Pons (tissue), 1 donor: ENCODE data around the gene ADAP1.

Experiments
- DNase-seq: peaks from one replicate; pipeline ENCODE4 v3.0.0-alpha.2; 2016; ENCODE audit warnings: low spot score

ADAP1 gene

DNA sequence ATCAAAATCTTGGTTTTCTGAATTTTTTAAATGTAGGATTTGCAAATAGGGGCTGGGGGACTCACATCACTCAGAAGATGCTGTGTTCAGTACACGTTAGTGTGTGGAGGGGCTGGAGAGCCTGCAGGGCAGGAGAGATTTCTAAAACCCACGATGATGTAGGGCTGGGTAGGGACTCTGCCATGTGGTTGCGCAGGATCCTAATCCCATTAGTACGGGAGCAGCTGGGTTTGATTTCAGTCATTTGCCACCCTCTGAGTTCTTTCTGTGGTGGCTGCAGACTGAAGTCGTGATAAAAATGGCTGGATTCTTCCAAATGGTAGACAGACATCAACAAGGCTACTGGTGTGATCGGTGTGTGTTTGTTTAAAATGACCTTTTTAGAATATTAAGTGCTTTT is 92.3 kb downstream of the ADAP1 start:
- DNase-seq = no peak

DNA sequence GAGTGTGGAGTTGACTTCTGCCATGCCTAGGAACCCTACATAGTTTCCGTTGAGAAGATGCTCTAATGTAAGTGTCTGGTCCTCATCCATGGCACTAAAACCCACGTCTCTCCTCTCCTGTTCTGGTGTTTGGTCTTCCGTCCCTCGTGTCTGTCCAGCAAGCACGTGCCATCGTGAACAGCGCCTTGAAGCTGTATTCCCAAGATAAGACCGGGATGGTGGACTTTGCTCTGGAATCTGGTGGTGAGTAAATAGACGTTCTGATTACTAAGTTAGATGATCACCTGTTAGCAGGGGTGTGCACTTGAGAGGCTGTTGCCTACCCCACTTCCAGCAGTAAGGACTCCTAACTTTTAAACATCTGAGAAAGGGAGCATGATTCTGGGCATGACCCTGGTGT is 93.3 kb downstream of the ADAP1 start:
- no peak for DNase-seq

DNA sequence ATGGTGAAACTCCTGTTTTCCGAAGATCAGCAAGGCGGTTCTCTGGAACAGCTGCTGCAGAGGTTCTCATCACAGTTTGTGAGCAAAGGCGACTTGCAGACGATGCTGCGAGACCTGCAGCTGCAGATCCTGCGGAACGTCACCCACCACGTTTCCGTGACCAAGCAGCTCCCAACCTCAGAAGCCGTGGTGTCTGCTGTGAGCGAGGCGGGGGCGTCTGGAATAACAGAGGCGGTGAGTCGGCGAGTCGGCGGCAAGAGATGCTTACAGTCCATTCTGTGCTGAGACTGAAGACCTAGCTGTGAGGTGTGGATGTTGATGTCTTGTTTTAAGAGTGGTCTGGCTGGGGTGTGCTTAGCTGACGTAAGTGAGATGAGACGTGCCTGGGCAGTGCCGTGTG is 94.3 kb downstream of the ADAP1 start:
- DNase-seq = no peak

DNA sequence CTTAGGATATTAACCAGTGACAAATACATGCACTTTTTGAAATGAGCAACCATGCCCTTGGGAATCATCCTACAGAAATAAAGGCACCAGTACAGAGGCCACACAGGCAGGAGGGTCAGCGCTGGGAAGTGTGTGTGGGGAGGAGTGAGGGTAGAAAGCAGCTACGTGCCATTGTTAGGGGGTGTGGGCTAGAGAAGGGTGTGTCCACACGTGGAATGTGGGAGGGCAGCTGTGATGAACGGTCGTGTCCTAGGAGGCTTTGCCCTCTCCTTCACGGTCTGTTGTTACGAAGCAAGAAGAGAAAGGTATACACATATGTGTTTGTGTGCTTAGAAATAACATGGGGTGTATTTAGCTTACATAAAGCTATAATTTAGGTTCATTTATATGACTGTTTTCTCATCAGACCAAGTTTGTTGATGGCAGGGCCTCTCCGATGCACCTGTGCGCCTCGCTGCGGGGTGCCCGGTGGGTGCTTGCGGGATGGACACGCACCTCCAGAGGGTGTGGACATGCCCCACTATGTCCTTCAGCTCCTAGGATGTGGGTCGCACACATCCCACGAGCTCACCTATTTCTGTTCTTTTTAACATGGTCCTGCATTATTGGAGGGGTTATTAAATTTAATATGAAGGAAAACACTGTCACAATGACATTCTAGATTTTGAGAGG is 95.0 kb downstream of the ADAP1 start:
- no peak for DNase-seq

DNA sequence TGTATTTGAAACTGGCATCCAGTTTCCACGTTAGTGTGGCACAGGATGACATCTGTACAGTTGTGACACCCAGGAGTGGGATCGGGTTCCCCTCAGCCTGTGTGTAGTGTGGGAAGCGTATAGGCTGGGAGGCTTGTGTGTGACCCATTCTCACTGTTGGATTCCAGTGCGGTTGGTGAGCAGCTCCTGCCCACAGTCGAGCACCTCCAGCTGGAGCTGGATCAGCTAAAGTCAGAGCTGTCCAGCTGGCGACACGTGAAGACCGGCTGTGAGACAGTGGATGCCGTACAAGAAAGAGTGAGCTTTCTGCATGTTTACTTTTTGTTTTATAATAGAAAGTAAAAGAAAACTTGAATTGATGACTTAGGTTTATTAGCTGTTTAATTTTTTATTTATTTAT is 96.8 kb downstream of the ADAP1 start:
- no peak for DNase-seq

DNA sequence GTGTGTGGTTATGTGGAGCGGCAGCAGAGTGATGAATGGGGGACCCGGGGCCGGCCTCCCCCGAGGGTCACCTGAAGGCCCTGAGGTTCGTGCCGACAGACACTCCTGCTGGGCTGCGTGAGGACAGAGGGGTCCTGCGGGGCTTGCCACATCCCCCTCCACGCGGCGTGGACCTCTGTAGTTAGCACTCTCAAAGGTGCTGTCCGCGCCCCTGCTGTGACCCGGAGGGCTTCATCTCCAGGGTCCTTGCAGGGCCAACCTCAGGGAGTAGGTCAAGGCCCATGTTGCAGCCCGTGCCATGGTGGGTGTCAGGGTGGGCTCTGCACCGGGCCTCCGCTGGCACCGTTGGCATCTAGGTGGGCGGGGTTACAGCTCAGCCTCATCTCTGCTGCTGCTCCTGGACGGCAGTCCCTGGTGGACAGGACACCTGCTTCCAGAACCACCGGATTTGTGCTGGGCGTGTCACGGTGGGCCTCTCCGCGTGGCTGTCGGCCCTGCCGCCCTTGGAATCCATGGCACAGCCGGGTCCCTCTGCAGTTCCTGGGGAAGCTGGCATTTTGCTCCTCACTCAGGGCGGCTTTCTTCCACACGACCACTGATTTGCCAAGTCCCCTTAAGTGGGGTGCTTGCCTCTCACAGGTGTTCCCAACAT is 97.9 kb downstream of the ADAP1 start:
- DNase-seq = no peak

DNA sequence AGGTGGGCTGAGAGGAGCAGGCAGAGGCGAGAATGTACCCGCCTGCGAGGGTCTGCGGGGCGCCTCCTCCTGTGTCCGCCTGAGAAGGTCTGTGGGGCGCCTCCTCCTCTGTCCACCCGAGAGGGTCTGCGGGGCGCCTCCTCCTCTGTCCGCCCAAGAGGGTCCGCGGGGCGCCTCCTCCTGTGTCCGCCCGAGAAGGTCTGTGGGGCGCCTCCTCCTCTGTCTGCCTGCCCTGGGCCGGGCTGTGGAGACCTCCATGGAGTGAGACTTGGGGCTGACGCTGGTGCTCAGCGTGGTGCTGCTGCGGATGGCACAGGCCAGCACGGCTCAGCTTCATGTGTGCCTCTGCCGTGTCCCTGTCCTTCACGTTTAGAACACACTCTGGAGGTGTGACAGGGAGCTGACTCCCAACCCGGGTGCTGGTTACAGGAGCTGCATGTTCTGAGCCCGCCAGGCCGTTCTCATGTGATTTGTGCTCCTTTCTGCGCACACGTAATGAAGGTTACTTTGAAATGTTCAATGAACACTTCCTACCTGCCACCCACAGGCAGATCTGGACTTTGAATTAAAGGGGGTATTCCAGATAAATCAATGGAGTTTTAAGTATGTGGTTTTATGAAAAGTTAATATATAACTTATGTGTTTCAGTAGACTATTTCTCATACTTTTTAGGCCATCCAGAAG is 98.7 kb downstream of the ADAP1 start:
- DNase-seq = no peak

DNA sequence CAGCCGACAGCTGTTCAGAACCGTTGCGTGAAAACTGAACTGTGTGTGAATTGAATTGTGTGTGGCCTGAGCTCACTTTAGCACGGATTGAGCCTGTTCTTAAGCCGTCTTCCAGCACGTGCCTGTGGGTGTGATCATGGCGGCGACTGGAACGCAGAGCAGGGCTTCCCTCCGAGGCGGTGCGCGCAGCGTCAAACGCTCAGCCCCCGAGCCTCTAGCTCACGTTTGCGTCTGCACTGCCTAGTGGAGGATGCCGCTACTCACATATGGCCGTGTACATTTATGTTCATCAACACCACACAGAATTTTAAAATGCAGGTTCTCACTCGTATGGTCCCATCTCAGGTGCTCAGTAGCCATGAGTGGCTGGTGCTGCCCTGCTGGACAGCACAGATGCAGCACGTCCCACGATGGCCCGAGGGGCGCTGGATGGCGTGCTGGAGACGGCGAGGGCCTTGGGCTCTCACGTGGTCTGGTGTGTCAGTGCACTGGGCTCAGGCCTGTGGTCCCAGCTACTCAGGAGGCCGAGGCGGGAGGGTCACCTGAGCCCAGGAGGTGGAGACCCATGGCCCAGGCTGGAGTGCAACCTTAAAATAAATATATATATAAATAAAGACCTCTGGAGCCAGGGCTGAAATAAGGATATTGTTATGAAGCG is 100.2 kb downstream of the ADAP1 start:
- DNase-seq = no peak

DNA sequence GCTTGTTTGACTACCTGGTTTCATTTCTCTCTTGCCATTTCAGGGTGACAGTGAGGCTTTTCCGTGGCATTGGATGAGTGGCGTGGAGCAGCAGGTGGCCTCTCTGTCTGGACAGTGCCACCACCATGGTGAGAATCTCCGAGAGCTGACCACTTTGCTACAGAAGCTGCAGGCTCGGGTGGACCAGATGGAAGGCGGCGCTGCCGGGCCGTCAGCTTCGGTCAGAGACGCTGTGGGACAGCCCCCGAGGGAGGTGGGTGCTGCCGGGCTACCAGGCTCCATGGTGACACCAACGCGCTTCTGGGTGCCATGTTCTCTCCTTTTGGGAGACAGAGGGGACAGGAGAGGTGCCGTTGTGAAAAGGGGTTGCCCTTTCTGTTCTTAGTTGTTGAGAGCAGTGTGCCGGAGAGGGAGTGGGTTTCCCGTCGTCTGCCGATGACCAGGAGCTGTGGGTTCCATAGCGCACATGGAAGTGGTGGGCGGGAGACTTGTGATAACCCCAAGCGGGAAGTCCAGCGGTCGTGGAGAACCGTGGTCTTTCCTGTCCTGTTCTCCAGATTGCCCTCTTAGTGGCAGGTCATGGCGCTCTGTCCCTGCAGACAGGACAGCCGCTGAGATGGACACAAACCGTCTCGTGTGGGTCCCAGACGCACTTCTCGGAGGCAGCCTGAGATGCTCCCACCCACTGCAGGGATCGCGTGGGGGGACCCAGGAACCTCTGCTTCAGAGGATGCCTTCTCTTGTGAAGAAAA is 100.9 kb downstream of the ADAP1 start:
- no peak for DNase-seq

DNA sequence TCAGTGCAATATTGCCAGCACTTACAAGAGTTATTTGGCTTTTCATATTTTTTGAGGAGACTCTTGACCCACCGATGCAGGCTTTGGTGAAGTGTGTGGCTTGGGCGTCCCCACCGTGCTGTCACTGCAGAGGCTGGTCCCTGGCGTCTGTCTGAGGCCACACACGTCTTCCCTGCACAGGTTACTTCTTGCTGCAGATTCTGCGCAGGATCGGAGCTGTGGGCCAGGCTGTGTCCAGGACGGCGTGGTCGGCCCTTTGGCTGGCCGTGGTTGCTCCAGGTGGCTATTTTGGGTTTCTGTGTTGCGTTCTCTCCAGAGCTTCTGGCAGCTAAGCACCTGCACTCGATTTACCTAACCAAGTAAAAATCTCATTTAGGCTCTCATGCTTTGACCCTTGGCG is 103.3 kb downstream of the ADAP1 start:
- no peak for DNase-seq

DNA sequence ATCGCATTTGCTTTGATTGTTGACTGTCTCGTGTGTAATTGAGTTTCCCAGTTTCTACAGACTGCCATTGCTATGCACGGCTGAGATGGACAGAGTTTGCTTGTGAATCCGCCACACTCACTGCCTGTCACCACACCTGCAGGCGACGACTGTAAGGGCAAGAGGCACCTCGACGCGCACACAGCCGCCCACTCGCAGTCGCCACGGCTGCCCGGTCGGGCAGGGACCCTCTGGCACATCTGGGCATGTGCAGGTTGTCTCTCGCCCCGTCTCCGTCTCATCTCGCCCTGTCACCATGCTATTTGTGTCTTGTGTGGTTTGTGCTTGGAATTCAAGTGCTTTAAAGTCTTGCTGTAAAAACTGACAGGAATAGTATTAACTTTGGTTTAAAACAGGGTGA is 104.7 kb downstream of the ADAP1 start:
- DNase-seq = no peak

DNA sequence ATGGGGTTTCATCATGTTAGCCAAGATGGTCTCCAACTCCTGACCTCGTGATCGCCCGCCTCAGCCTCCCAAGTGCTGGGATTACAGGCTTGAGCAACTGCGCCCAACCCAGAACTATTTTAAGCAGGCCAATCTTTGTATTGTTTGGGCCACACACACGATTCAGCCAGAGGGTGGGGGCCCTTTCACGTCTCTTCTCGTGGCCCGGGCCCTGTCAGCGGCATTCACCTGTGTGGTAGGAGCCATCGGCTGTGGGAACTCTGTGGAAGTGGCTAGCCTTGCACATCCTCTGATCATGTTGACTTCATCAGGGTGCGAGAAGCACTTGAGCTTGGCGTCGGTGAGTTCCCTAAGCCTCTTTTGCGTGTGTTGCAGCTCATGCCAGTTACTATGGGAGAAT is 105.3 kb downstream of the ADAP1 start:
- no peak for DNase-seq
